Hepatocyte (in vitro differentiated cells): ENCODE measurements around the gene POLR2H. TPM values are rescaled to one million over a fixed set of nuclear protein-coding genes. Genes with fewer than 3 reads are reported as not detected.

Experiments
- DNase-seq: peaks from one replicate; pipeline ENCODE4 v3.0.0-alpha.2; 2016; ENCODE audit warnings: low spot score
- H2AFZ ChIP-seq: fragments of 200-600 bp; sonication (generic); 2 replicates; pipeline ENCODE4 v1.6.0; 2016; ENCODE audit warnings: antibody characterized with exemption, mild to moderate bottlenecking
- H3K27ac ChIP-seq: fragments of 200-600 bp; sonication (generic); 2 replicates; pipeline ENCODE4 v1.5.1; 2016; ENCODE audit warnings: mild to moderate bottlenecking
- H3K27me3 ChIP-seq: fragments of 200-600 bp; sonication (generic); 2 replicates; pipeline ENCODE4 v1.6.1; 2016
- H3K36me3 ChIP-seq: fragments of 200-600 bp; sonication (generic); replicated peaks from 2 replicates; pipeline ENCODE4 v1.5.1; 2016; ENCODE audit warnings: low read depth; ENCODE audit not compliant: insufficient read depth
- H3K4me1 ChIP-seq: fragments of 200-600 bp; sonication (generic); 2 replicates; pipeline ENCODE4 v1.5.1; 2016; ENCODE audit warnings: mild to moderate bottlenecking, moderate library complexity; ENCODE audit not compliant: insufficient read depth
- H3K4me2 ChIP-seq: fragments of 200-600 bp; sonication (generic); 2 replicates; pipeline ENCODE4 v1.6.0; 2016
- H3K4me3 ChIP-seq: fragments of 200-600 bp; sonication (generic); 2 replicates; pipeline ENCODE4 v1.5.1; 2016; ENCODE audit warnings: mild to moderate bottlenecking
- H3K79me2 ChIP-seq: fragments of 200-600 bp; sonication (generic); 2 replicates; pipeline ENCODE4 v1.6.0; 2017; ENCODE audit warnings: mild to moderate bottlenecking
- H3K9me2 ChIP-seq: fragments of 200-600 bp; sonication (generic); replicated peaks from 2 replicates; pipeline ENCODE4 v1.6.0; 2017; ENCODE audit warnings: mild to moderate bottlenecking; ENCODE audit not compliant: insufficient read depth
- H3K9me3 ChIP-seq: fragments of 200-600 bp; sonication (generic); 2 replicates; pipeline ENCODE4 v1.5.1; 2016; ENCODE audit warnings: low read depth, mild to moderate bottlenecking
- H4K20me1 ChIP-seq: fragments of 200-600 bp; sonication (generic); 2 replicates; pipeline ENCODE4 v1.6.0; 2016; ENCODE audit warnings: mild to moderate bottlenecking; ENCODE audit not compliant: insufficient read depth, poor library complexity, severe bottlenecking
- CTCF ChIP-seq: fragments of 200-600 bp; sonication (generic); IDR thresholded peaks from 2 replicates; pipeline ENCODE4 v1.5.1; 2016; ENCODE audit warnings: antibody characterized with exemption, mild to moderate bottlenecking; ENCODE audit not compliant: poor library complexity
- EZH2 ChIP-seq: fragments of 200-600 bp; sonication (generic); IDR thresholded peaks from 2 replicates; pipeline ENCODE4 v1.6.1; 2016; ENCODE audit warnings: antibody characterized with exemption, mild to moderate bottlenecking, borderline replicate concordance
- EZH2phosphoT487 ChIP-seq: fragments of 200-600 bp; sonication (generic); IDR thresholded peaks from one replicate; pipeline ENCODE4 v1.6.1; 2018; ENCODE audit warnings: antibody characterized with exemption, mild to moderate bottlenecking, low read depth, moderate library complexity; ENCODE audit not compliant: unreplicated experiment, severe bottlenecking
- WGBS: methylation state at CpG from one replicate; pipeline ENCODE4 v1.1.6; 2016; ENCODE audit warnings: low lambda C conversion rate; ENCODE audit errors: missing lambda C conversion rate; 5-methylcytosine and 5-hydroxymethylcytosine counted together
- polyA plus RNA-seq: library from polyadenylated mRNA; unstranded; fragments of >200 nt; fragmentation: Nextera tagmentation; extraction: Ambion mirVana; gene quantifications from 2 replicates; pipeline ENCODE4 v1.2.1, GENCODE V29; 2016
- total RNA-seq: library from RNA; depleted of rRNA; stranded (reverse); fragments of >200 nt; gene quantifications from 2 replicates; pipeline ENCODE4 v1.2.3, GENCODE V29; 2014

The POLR2H gene
- total and polyA plus RNA-seq, 2 experiments from 2014 or later = 106 to 125 TPM

GRCh38 chr3:184354754-184355153, 6.8 kb upstream of the POLR2H start:
- WGBS = 88% methylated on average over 8 of the region's 8 CpGs
- no peak overlapping the region for H3K4me3 ChIP-seq
- peaks cover 8% of the 10 kb centered on the region for H3K79me2 ChIP-seq
- H3K9me3 ChIP-seq = no peaks in the 10 kb centered on the region
- no peak overlapping the region for H2AFZ ChIP-seq
- no peaks in the 10 kb centered on the region for H4K20me1 ChIP-seq
- no peak for DNase-seq
- H3K9me2 ChIP-seq = no peaks in the 10 kb centered on the region
- TF ChIP-seq CTCF (no peak), EZH2 (no peak), EZH2phosphoT487 (no peak)
- H3K27me3 ChIP-seq = no peaks in the 10 kb centered on the region
- H3K4me2 ChIP-seq = no peak overlapping the region
- H3K36me3 ChIP-seq = no peaks in the 10 kb centered on the region
- no peak overlapping the region for H3K27ac ChIP-seq
- H3K4me1 ChIP-seq = peaks cover 5% of the 10 kb centered on the region

- Histone ChIP-seq H2AFZ (no peak overlapping the region), H3K9me2 (no peaks in the 10 kb centered on the region), H3K36me3 (no peaks in the 10 kb centered on the region), H3K4me2 (no peak overlapping the region), H3K27me3 (no peaks in the 10 kb centered on the region), H3K4me1 (peaks cover 12% of the 10 kb centered on the region), H4K20me1 (no peaks in the 10 kb centered on the region), H3K9me3 (no peaks in the 10 kb centered on the region), H3K27ac (no peak overlapping the region), H3K4me3 (no peak overlapping the region), H3K79me2 (peaks cover 14% of the 10 kb centered on the region)
- DNase-seq = no peak
- 84% methylated on average over 18 of the region's 18 CpGs for WGBS
- TF ChIP-seq EZH2phosphoT487 (no peak), EZH2 (no peak), CTCF (no peak)
Observed at GRCh38 chr3:184355261-184356040, 6.1 kb upstream of the POLR2H start.

GRCh38 chr3:184357248-184358123, 4.0 kb upstream of the POLR2H start:
- Histone ChIP-seq H3K4me1 (peaks cover 12% of the 10 kb centered on the region), H2AFZ (no peak overlapping the region), H3K4me2 (no peak overlapping the region), H3K79me2 (peaks cover 22% of the 10 kb centered on the region), H3K36me3 (no peaks in the 10 kb centered on the region), H3K4me3 (no peak overlapping the region), H3K27me3 (no peaks in the 10 kb centered on the region), H3K9me3 (no peaks in the 10 kb centered on the region), H3K9me2 (no peaks in the 10 kb centered on the region), H3K27ac (no peak overlapping the region), H4K20me1 (no peaks in the 10 kb centered on the region)
- 94% methylated on average over 24 of the region's 24 CpGs for WGBS
- DNase-seq = no peak
- TF ChIP-seq EZH2phosphoT487 (no peak), EZH2 (no peak), CTCF (no peak)
